Activated naive CD8-positive, alpha-beta T cell (primary cell): ENCODE results near the gene SEL1L.
A peak's percentile ranks its signal among the peaks of the same experiment; 100 is the strongest.
"Not testable (repeated sequence)": the region's sequence is repeated elsewhere in the genome, so short reads cannot be mapped to it uniquely, and the experiment has no call there.

Experiments used
- H3K27ac Mint-ChIP-seq: one replicate; pipeline ENCODE4 v1.8.0; 2021; ENCODE audit warnings: mixed read lengths
- H3K27me3 Mint-ChIP-seq: one replicate; pipeline ENCODE4 v1.8.0; 2021; ENCODE audit warnings: mixed read lengths
- H3K36me3 Mint-ChIP-seq: one replicate; pipeline ENCODE4 v1.8.0; 2021; ENCODE audit warnings: mixed read lengths
- H3K4me1 Mint-ChIP-seq: one replicate; pipeline ENCODE4 v1.8.0; 2021; ENCODE audit warnings: low read depth, mixed read lengths
- H3K4me3 Mint-ChIP-seq: one replicate; pipeline ENCODE4 v1.8.0; 2021; ENCODE audit warnings: mild to moderate bottlenecking, mixed read lengths
- H3K9me3 Mint-ChIP-seq: one replicate; pipeline ENCODE4 v1.8.0; 2021; ENCODE audit warnings: low read depth, mixed read lengths

The SEL1L gene

GRCh38 chr14:81472096-81472800 lies 61.4 kb downstream of the SEL1L start:
- Mint-ChIP-seq H3K4me3 (no peak overlapping the region), H3K4me1 (peaks cover 50% of the 10 kb centered on the region), H3K27me3 (no peaks in the 10 kb centered on the region), H3K9me3 (no peaks in the 10 kb centered on the region), H3K27ac (peak overlapping the region; percentile 82), H3K36me3 (peaks cover 8% of the 10 kb centered on the region)

GRCh38 chr14:81471062-81471461 lies 62.6 kb downstream of the SEL1L start:
- Mint-ChIP-seq H3K4me1 (peaks cover 49% of the 10 kb centered on the region), H3K4me3 (no peak overlapping the region), H3K27ac (peak overlapping the region; percentile 74), H3K9me3 (no peaks in the 10 kb centered on the region), H3K36me3 (peaks cover 8% of the 10 kb centered on the region), H3K27me3 (no peaks in the 10 kb centered on the region)

- H3K36me3 Mint-ChIP-seq, H3K4me3 Mint-ChIP-seq, H3K9me3 Mint-ChIP-seq, H3K27me3 Mint-ChIP-seq: not testable (repeated sequence)
- H3K27ac Mint-ChIP-seq: peak overlapping the region; percentile 74
- H3K4me1 Mint-ChIP-seq: peaks cover 48% of the 10 kb centered on the region
Measured at GRCh38 chr14:81470557-81470826, 63.2 kb downstream of the SEL1L start.

GRCh38 chr14:81466854-81467253 lies 66.8 kb downstream of the SEL1L start:
- Mint-ChIP-seq H3K9me3 (no peaks in the 10 kb centered on the region), H3K36me3 (no peaks in the 10 kb centered on the region), H3K4me1 (peaks cover 29% of the 10 kb centered on the region), H3K27me3 (no peaks in the 10 kb centered on the region), H3K4me3 (no peak overlapping the region), H3K27ac (no peak overlapping the region)

GRCh38 chr14:81465507-81466228 lies 68.0 kb downstream of the SEL1L start:
- Mint-ChIP-seq H3K27ac (no peak overlapping the region), H3K27me3 (no peaks in the 10 kb centered on the region), H3K36me3 (no peaks in the 10 kb centered on the region), H3K9me3 (no peaks in the 10 kb centered on the region), H3K4me1 (peaks cover 18% of the 10 kb centered on the region), H3K4me3 (peak overlapping the region; percentile 54)

- not testable (repeated sequence) for H3K36me3 Mint-ChIP-seq, H3K9me3 Mint-ChIP-seq, H3K27me3 Mint-ChIP-seq
- Mint-ChIP-seq H3K4me3 (peak overlapping the region; percentile 85), H3K27ac (peak overlapping the region; percentile 75), H3K4me1 (peaks cover 12% of the 10 kb centered on the region)
Measured at GRCh38 chr14:81465003-81465392, 68.7 kb downstream of the SEL1L start.

- no peaks in the 10 kb centered on the region for H3K36me3 Mint-ChIP-seq
- H3K4me1 Mint-ChIP-seq: peaks cover 8% of the 10 kb centered on the region
- no peaks in the 10 kb centered on the region for H3K27me3 Mint-ChIP-seq
- H3K27ac Mint-ChIP-seq: peak overlapping the region; percentile 75
- no peaks in the 10 kb centered on the region for H3K9me3 Mint-ChIP-seq
- H3K4me3 Mint-ChIP-seq: peak overlapping the region; percentile 85
Measured at GRCh38 chr14:81464253-81465002, 69.2 kb downstream of the SEL1L start.

GRCh38 chr14:81462356-81462755 lies 71.3 kb downstream of the SEL1L start:
- H3K27me3 Mint-ChIP-seq, H3K36me3 Mint-ChIP-seq, H3K4me1 Mint-ChIP-seq, H3K27ac Mint-ChIP-seq, H3K9me3 Mint-ChIP-seq, H3K4me3 Mint-ChIP-seq: not testable (repeated sequence)

- H3K36me3 Mint-ChIP-seq: no peaks in the 10 kb centered on the region
- no peaks in the 10 kb centered on the region for H3K27me3 Mint-ChIP-seq
- H3K9me3 Mint-ChIP-seq: no peaks in the 10 kb centered on the region
- no peak overlapping the region for H3K4me3 Mint-ChIP-seq
- H3K4me1 Mint-ChIP-seq: peaks cover 6% of the 10 kb centered on the region
- no peak overlapping the region for H3K27ac Mint-ChIP-seq
Measured at GRCh38 chr14:81459912-81460311, 73.7 kb downstream of the SEL1L start.

GRCh38 chr14:81458352-81458751 lies 75.3 kb downstream of the SEL1L start:
- no peaks in the 10 kb centered on the region for H3K9me3 Mint-ChIP-seq
- no peaks in the 10 kb centered on the region for H3K4me1 Mint-ChIP-seq
- no peaks in the 10 kb centered on the region for H3K36me3 Mint-ChIP-seq
- no peak overlapping the region for H3K4me3 Mint-ChIP-seq
- no peak overlapping the region for H3K27ac Mint-ChIP-seq
- no peaks in the 10 kb centered on the region for H3K27me3 Mint-ChIP-seq

- H3K4me1 Mint-ChIP-seq: no peaks in the 10 kb centered on the region
- no peak overlapping the region for H3K27ac Mint-ChIP-seq
- H3K9me3 Mint-ChIP-seq: no peaks in the 10 kb centered on the region
- H3K36me3 Mint-ChIP-seq: no peaks in the 10 kb centered on the region
- no peak overlapping the region for H3K4me3 Mint-ChIP-seq
- no peaks in the 10 kb centered on the region for H3K27me3 Mint-ChIP-seq
Measured at GRCh38 chr14:81455390-81455789, 78.3 kb downstream of the SEL1L start.

GRCh38 chr14:81454572-81455218 lies 79.0 kb downstream of the SEL1L start:
- H3K27me3 Mint-ChIP-seq: no peaks in the 10 kb centered on the region
- no peaks in the 10 kb centered on the region for H3K36me3 Mint-ChIP-seq
- H3K27ac Mint-ChIP-seq: no peak overlapping the region
- H3K4me1 Mint-ChIP-seq: no peaks in the 10 kb centered on the region
- no peak overlapping the region for H3K4me3 Mint-ChIP-seq
- H3K9me3 Mint-ChIP-seq: no peaks in the 10 kb centered on the region

- H3K27me3 Mint-ChIP-seq: peaks cover 6% of the 10 kb centered on the region
- no peak overlapping the region for H3K27ac Mint-ChIP-seq
- H3K36me3 Mint-ChIP-seq: no peaks in the 10 kb centered on the region
- no peak overlapping the region for H3K4me3 Mint-ChIP-seq
- no peaks in the 10 kb centered on the region for H3K4me1 Mint-ChIP-seq
- no peaks in the 10 kb centered on the region for H3K9me3 Mint-ChIP-seq
Measured at GRCh38 chr14:81453166-81453766, 80.4 kb downstream of the SEL1L start.

- H3K4me1 Mint-ChIP-seq: no peaks in the 10 kb centered on the region
- no peaks in the 10 kb centered on the region for H3K9me3 Mint-ChIP-seq
- H3K4me3 Mint-ChIP-seq: no peak overlapping the region
- no peak overlapping the region for H3K27ac Mint-ChIP-seq
- peaks cover 7% of the 10 kb centered on the region for H3K27me3 Mint-ChIP-seq
- H3K36me3 Mint-ChIP-seq: no peaks in the 10 kb centered on the region
Measured at GRCh38 chr14:81452341-81453133, 81.1 kb downstream of the SEL1L start.
